Measurements from ENCODE around the gene MCMBP. TPM values are rescaled to one million over a fixed set of nuclear protein-coding genes. Genes with fewer than 3 reads are reported as not detected.

MCMBP gene
- total and polyA plus RNA-seq, 11 donors = 8.7 to 39.4 (median 29.7) TPM

GRCh38 chr10:119834188-119834587 lies 38.5 kb downstream of the MCMBP start:
- Histone ChIP-seq H3K4me1 (no peaks in the 10 kb centered on the region), H3K4me3 (no peak overlapping the region), H3K27ac (no peak overlapping the region), H3K27me3 (no peaks in the 10 kb centered on the region), H3K9me3 (no peaks in the 10 kb centered on the region), H3K36me3 (peaks cover 0 to 100% (median 100%) of the 10 kb centered on the region in 9 donors)
- ATAC-seq (no peak), DNase-seq (no peak)
- TF ChIP-seq POLR2A (IDR thresholded peaks at IDR 0.05) (no peak), CTCF (IDR thresholded peaks at IDR 0.05) (no peak)
- intact Hi-C loops (cut with DNase I) = no loop called here
- WGBS, 4 donors = 93 to 98% (median 94%) methylated on average over 4 of the region's 4 CpGs

GRCh38 chr10:119832951-119833350 lies 39.7 kb downstream of the MCMBP start:
- intact Hi-C loops (cut with DNase I) = no loop called here
- DNase-seq (no peak), ATAC-seq (no peak)
- Histone ChIP-seq H3K9me3 (no peaks in the 10 kb centered on the region), H3K4me1 (no peaks in the 10 kb centered on the region), H3K27me3 (no peaks in the 10 kb centered on the region), H3K4me3 (no peak overlapping the region), H3K36me3 (peaks cover 0 to 100% (median 100%) of the 10 kb centered on the region in 9 donors), H3K27ac (no peak overlapping the region)
- 95 to 98% (median 96%) methylated on average over 2 of the region's 2 CpGs for WGBS, 4 donors
- TF ChIP-seq CTCF (IDR thresholded peaks at IDR 0.05) = no peak
- TF ChIP-seq POLR2A (IDR thresholded peaks at IDR 0.05) = no peak

- Histone ChIP-seq H3K27me3 (no peaks in the 10 kb centered on the region), H3K36me3 (peaks cover 0 to 100% (median 99%) of the 10 kb centered on the region in 9 donors), H3K4me1 (no peaks in the 10 kb centered on the region), H3K27ac (no peak overlapping the region), H3K4me3 (no peak overlapping the region), H3K9me3 (no peaks in the 10 kb centered on the region)
- TF ChIP-seq POLR2A (IDR thresholded peaks at IDR 0.05) (no peak), CTCF (IDR thresholded peaks at IDR 0.05) (no peak)
- ATAC-seq (no peak), DNase-seq (no peak)
- 88 to 92% (median 91%) methylated on average over 11 of the region's 11 CpGs for WGBS, 4 donors
- intact Hi-C loops (cut with DNase I) = no loop called here
These were observed 41.0 kb downstream of the MCMBP start for GRCh38 chr10:119831656-119832055.

GRCh38 chr10:119830851-119831250 lies 41.8 kb downstream of the MCMBP start:
- intact Hi-C loops (cut with DNase I) = no loop called here
- no peaks in the 10 kb centered on the region for H3K27me3 ChIP-seq
- H3K4me3 ChIP-seq = no peak overlapping the region
- 88 to 97% (median 94%) methylated on average over 4 of the region's 4 CpGs for WGBS, 4 donors
- ATAC-seq = no peak
- DNase-seq = no peak
- TF ChIP-seq CTCF (IDR thresholded peaks at IDR 0.05) (no peak), POLR2A (IDR thresholded peaks at IDR 0.05) (no peak)
- H3K36me3 ChIP-seq = peaks cover 0 to 100% (median 94%) of the 10 kb centered on the region in 9 donors
- no peaks in the 10 kb centered on the region for H3K4me1 ChIP-seq
- no peaks in the 10 kb centered on the region for H3K9me3 ChIP-seq
- H3K27ac ChIP-seq = no peak overlapping the region

Data from heart left ventricle (tissue), 16 donors.